Dendritic cell treated with granulocyte-macrophage colony-stimulating factor and Interleukin-4, amounts not matched to agents 40 ng/mL and 50 ng/mL, for 4 days (primary cell): ENCODE measurements around the gene TOR1A.

Experiments used
- H3K27ac Mint-ChIP-seq: one replicate; pipeline ENCODE4 v1.8.0; 2022; ENCODE audit warnings: mild to moderate bottlenecking, mixed read lengths
- H3K27me3 Mint-ChIP-seq: one replicate; pipeline ENCODE4 v1.8.0; 2022; ENCODE audit warnings: mild to moderate bottlenecking, mixed read lengths
- H3K36me3 Mint-ChIP-seq: one replicate; pipeline ENCODE4 v1.8.0; 2022; ENCODE audit warnings: low read depth, mixed read lengths
- H3K4me1 Mint-ChIP-seq: one replicate; pipeline ENCODE4 v1.8.0; 2022; ENCODE audit warnings: low read depth, mixed read lengths
- H3K4me3 Mint-ChIP-seq: one replicate; pipeline ENCODE4 v1.8.0; 2022; ENCODE audit warnings: mild to moderate bottlenecking, moderate library complexity, mixed read lengths
- H3K9me3 Mint-ChIP-seq: one replicate; pipeline ENCODE4 v1.8.0; 2022; ENCODE audit warnings: mixed read lengths
- intact Hi-C: fragments of 100-400 bp; cut with micrococcal nuclease; formaldehyde crosslinking; loops from one replicate; pipeline ENCODE4 v1.15.0; 2022

Gene TOR1A, protein sequence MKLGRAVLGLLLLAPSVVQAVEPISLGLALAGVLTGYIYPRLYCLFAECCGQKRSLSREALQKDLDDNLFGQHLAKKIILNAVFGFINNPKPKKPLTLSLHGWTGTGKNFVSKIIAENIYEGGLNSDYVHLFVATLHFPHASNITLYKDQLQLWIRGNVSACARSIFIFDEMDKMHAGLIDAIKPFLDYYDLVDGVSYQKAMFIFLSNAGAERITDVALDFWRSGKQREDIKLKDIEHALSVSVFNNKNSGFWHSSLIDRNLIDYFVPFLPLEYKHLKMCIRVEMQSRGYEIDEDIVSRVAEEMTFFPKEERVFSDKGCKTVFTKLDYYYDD

GRCh38 chr9:129823935-129824601 lies at the start of gene TOR1A:
Gene TOR1A, minus strand, starts transcription at chr9:129824136. Its CDS starts 51 bp downstream, at chr9:129824085.
- Mint-ChIP-seq H3K27ac (peak within 1 kb of the TSS; percentile 83), H3K27me3 (no peaks in the 10 kb centered on the region), H3K9me3 (no peaks in the 10 kb centered on the region), H3K36me3 (peaks cover 67% of the 10 kb centered on the region), H3K4me3 (peak within 1 kb of the TSS; percentile 89), H3K4me1 (peaks cover 14% of the 10 kb centered on the region)
- intact Hi-C loops = loop anchor here (1.0 kb wide), 1 partner anchor 11 kb away; the partner anchor contains the start of genes C9orf78 and USP20

DNA sequence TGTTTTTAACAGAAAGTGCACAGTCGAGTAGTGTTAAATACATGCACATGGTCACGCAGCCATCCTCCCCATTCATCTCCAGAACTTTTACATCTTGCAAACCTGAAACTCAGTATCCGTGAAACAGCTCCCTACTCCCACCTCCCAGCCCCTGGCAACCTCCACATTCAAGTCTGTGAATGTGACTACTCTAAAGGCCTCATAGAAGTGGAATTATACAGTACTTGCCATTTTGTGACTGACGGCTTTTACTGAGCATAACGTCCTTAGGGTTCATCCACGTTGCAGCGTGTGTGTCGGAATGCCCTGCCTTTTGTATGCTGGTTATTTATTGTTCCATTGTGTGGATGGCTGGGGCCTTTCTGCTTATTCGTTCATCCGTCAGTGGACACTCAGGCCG lies 47.1 kb upstream of the TOR1A start:
- no peaks in the 10 kb centered on the region for H3K27me3 Mint-ChIP-seq
- no peaks in the 10 kb centered on the region for H3K9me3 Mint-ChIP-seq
- peaks cover 55% of the 10 kb centered on the region for H3K36me3 Mint-ChIP-seq
- no peak overlapping the region for H3K4me3 Mint-ChIP-seq
- H3K27ac Mint-ChIP-seq = no peak overlapping the region
- intact Hi-C loops = no loop called here
- peaks cover 8% of the 10 kb centered on the region for H3K4me1 Mint-ChIP-seq

- H3K4me3 Mint-ChIP-seq = no peak overlapping the region
- no peaks in the 10 kb centered on the region for H3K27me3 Mint-ChIP-seq
- no peak overlapping the region for H3K27ac Mint-ChIP-seq
- peaks cover 19% of the 10 kb centered on the region for H3K4me1 Mint-ChIP-seq
- intact Hi-C loops = no loop called here
- peaks cover 65% of the 10 kb centered on the region for H3K36me3 Mint-ChIP-seq
- no peaks in the 10 kb centered on the region for H3K9me3 Mint-ChIP-seq
Observed at GRCh38 chr9:129869585-129870501, 45.9 kb upstream of the TOR1A start.

DNA sequence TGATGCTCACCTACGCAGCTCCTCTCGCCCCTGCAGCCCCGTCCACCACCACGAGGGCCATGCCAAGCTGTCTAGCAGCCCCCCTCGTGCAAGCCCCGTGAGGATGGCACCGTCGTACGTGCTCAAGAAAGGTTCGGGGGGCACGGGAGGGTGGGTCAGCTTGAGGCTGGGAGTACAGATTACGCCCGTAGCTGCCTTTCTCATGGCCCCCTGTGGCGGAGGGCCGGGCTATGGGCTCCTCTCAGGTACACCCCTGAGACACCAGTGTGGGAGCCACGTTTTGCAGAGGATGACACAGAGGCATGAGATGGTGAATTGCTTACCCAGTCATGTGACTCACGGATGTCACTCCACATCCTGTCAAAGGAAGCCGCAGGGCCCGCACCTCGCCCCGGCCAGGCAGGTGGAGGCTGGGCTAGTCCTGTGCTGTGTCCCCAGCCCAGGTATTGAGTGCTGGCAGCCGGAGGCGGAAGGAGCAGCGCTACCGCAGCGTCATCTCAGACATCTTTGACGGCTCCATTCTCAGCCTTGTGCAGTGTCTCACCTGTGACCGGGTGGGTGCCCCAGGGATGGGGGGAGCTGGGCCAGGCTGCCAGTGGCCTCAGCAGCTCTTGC lies 45.0 kb upstream of the TOR1A start:
- Mint-ChIP-seq H3K4me1 (peaks cover 19% of the 10 kb centered on the region), H3K9me3 (no peaks in the 10 kb centered on the region), H3K36me3 (peaks cover 73% of the 10 kb centered on the region), H3K27me3 (no peaks in the 10 kb centered on the region), H3K4me3 (no peak overlapping the region), H3K27ac (no peak overlapping the region)
- intact Hi-C loops = no loop called here

GRCh38 chr9:129868023-129868871 lies 44.3 kb upstream of the TOR1A start:
- no peaks in the 10 kb centered on the region for H3K9me3 Mint-ChIP-seq
- no peak overlapping the region for H3K27ac Mint-ChIP-seq
- no peak overlapping the region for H3K4me3 Mint-ChIP-seq
- H3K27me3 Mint-ChIP-seq = no peaks in the 10 kb centered on the region
- peaks cover 19% of the 10 kb centered on the region for H3K4me1 Mint-ChIP-seq
- peaks cover 80% of the 10 kb centered on the region for H3K36me3 Mint-ChIP-seq
- intact Hi-C loops = no loop called here

DNA sequence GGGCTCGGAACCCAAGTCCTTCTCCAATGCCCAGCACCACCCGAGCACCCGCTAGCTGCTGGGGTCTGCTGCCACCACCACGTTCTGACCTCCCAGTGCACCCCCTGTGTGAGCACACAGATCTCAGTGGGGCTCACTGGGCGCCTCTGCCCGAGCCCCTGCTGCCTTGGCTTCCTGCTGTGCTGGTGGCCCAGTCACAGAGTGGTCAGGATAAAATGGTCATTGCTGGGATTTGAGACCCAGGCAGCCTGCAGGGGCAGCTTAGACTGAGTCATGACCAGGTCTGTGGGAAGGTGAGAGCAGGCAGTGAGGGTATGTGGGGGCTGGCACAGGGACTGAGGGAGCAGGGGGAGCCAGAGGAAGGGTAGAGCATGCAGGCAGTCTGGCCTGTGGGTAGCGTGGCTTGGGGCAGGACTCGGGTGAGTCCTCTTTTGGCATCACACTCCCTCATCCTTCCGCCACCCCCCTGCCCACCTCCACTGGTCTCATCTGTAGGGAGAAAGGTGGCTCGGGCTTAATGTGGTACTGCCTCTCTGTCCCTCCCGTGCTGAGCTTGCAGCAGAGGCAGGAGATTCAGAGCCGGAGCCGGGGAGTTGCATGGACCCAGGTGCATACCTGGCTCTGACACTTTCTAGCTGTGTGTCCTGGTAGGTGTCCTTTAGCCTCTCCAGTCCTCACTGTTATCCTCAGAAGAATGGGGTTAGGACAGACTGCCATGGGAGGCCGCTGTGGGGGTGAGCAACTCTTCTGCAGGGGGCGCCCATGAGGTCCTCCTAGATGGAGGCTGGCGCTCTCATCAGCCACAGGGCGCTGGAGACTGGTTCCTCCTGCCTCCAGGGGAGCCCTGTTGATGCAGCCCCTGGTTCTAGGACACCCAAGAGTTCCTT lies 43.4 kb upstream of the TOR1A start:
- Mint-ChIP-seq H3K4me1 (peaks cover 19% of the 10 kb centered on the region), H3K36me3 (peaks cover 89% of the 10 kb centered on the region)
- intact Hi-C loops = no loop called here

GRCh38 chr9:129866394-129867135 lies 42.6 kb upstream of the TOR1A start:
- intact Hi-C loops = no loop called here
- peaks cover 96% of the 10 kb centered on the region for H3K36me3 Mint-ChIP-seq
- no peaks in the 10 kb centered on the region for H3K9me3 Mint-ChIP-seq
- H3K27ac Mint-ChIP-seq = no peak overlapping the region
- H3K4me3 Mint-ChIP-seq = no peak overlapping the region
- peaks cover 19% of the 10 kb centered on the region for H3K4me1 Mint-ChIP-seq
- no peaks in the 10 kb centered on the region for H3K27me3 Mint-ChIP-seq

More for the DNA sequence above, 43.4 kb upstream of the TOR1A start:
- no peak overlapping the region for H3K4me3 Mint-ChIP-seq
- H3K27ac Mint-ChIP-seq = no peak overlapping the region
- no peaks in the 10 kb centered on the region for H3K9me3 Mint-ChIP-seq
- H3K27me3 Mint-ChIP-seq = no peaks in the 10 kb centered on the region

GRCh38 chr9:129865668-129866320 lies 41.9 kb upstream of the TOR1A start:
- H3K4me3 Mint-ChIP-seq = no peak overlapping the region
- intact Hi-C loops = no loop called here
- H3K27me3 Mint-ChIP-seq = no peaks in the 10 kb centered on the region
- H3K36me3 Mint-ChIP-seq = peaks cover 96% of the 10 kb centered on the region
- H3K4me1 Mint-ChIP-seq = peaks cover 19% of the 10 kb centered on the region
- no peaks in the 10 kb centered on the region for H3K9me3 Mint-ChIP-seq
- no peak overlapping the region for H3K27ac Mint-ChIP-seq

DNA sequence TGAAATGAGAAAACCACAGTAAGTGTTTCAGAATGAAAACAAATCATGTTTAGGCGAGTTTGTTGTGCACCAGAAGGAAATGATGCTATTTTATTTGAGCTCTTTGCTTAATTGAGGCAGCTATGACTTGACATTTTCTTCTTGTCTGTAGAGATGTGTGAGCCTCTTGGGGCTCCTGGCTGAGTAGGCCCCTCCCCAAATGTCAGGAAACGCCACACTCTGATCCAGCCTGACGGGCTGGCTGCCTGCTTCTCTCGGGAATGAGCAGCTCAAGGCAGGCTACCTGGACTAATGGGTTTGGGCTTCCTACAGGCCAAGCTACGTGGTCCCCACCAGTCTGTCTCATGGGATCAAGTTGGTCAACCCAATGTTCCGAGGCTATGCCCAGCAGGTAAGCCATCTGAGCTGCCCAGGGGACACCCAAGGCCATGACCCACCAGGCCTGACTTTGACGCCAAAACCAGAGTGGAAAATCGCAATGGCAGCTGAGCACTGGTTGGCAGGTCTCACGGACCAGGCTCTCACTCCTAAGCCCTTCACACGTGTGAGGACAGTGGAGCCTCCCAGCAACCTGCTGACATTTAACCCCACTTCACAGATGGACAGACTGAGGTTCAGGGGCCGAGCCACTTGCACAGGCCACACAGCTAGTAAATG lies 41.2 kb upstream of the TOR1A start:
- Mint-ChIP-seq H3K9me3 (no peaks in the 10 kb centered on the region), H3K36me3 (peaks cover 95% of the 10 kb centered on the region), H3K4me3 (no peak overlapping the region), H3K27ac (no peak overlapping the region), H3K27me3 (no peaks in the 10 kb centered on the region), H3K4me1 (peaks cover 19% of the 10 kb centered on the region)
- intact Hi-C loops = no loop called here

GRCh38 chr9:129863059-129863690 lies 39.2 kb upstream of the TOR1A start:
- intact Hi-C loops = no loop called here

GRCh38 chr9:129861447-129861827 lies 37.5 kb upstream of the TOR1A start:
- Mint-ChIP-seq H3K4me1 (peaks cover 15% of the 10 kb centered on the region), H3K9me3 (no peaks in the 10 kb centered on the region), H3K4me3 (no peak overlapping the region), H3K27me3 (no peaks in the 10 kb centered on the region), H3K27ac (no peak overlapping the region), H3K36me3 (peaks cover 91% of the 10 kb centered on the region)
- intact Hi-C loops = no loop called here

More at GRCh38 chr9:129863059-129863690, 39.2 kb upstream of the TOR1A start:
- H3K27ac Mint-ChIP-seq = no peak overlapping the region
- no peaks in the 10 kb centered on the region for H3K9me3 Mint-ChIP-seq
- H3K27me3 Mint-ChIP-seq = no peaks in the 10 kb centered on the region
- H3K36me3 Mint-ChIP-seq = peaks cover 91% of the 10 kb centered on the region
- no peak overlapping the region for H3K4me3 Mint-ChIP-seq
- peaks cover 19% of the 10 kb centered on the region for H3K4me1 Mint-ChIP-seq
